HG02678 (cell line): ENCODE measurements around the gene FGF12.
"Not testable (repeated sequence)": the region's sequence is repeated elsewhere in the genome, so short reads cannot be mapped to it uniquely, and the experiment has no call there.

ENCODE experiments used
- ATAC-seq: cut with Tn5 transposase; IDR thresholded peaks from one replicate; pipeline ENCODE4 v1.9.1; 2021; ENCODE audit warnings: mild to moderate bottlenecking, moderate library complexity; ENCODE audit not compliant: unreplicated experiment

Gene FGF12

GRCh38 chr3:192607798-192608197, 119.5 kb downstream of the FGF12 start:
- no peak for ATAC-seq

- ATAC-seq: no peak
Observed at GRCh38 chr3:192597913-192598312, 129.4 kb downstream of the FGF12 start.

- no peak for ATAC-seq
Observed at GRCh38 chr3:192597506-192597905, 129.8 kb downstream of the FGF12 start.

- no peak for ATAC-seq
Observed at GRCh38 chr3:192578729-192579128, 148.6 kb downstream of the FGF12 start.

GRCh38 chr3:192577811-192578210, 149.5 kb downstream of the FGF12 start:
- ATAC-seq: no peak

- ATAC-seq: no peak
Observed at GRCh38 chr3:192577271-192577670, 150.1 kb downstream of the FGF12 start.

- ATAC-seq: not testable (repeated sequence)
Observed at GRCh38 chr3:192576704-192577103, 150.6 kb downstream of the FGF12 start.

- ATAC-seq: no peak
Observed at GRCh38 chr3:192575879-192576506, 151.3 kb downstream of the FGF12 start.

GRCh38 chr3:192573240-192573639, 154.1 kb downstream of the FGF12 start:
- ATAC-seq: no peak

- no peak for ATAC-seq
Observed at GRCh38 chr3:192570821-192571791, 156.2 kb downstream of the FGF12 start.

- ATAC-seq: no peak
Observed at GRCh38 chr3:192570315-192570714, 157.0 kb downstream of the FGF12 start.

- ATAC-seq: peak; percentile 79
Observed at GRCh38 chr3:192566706-192567290, 160.5 kb downstream of the FGF12 start.

GRCh38 chr3:192564611-192565010, 162.7 kb downstream of the FGF12 start:
- ATAC-seq: no peak

- ATAC-seq: no peak
Observed at GRCh38 chr3:192563417-192563816, 163.9 kb downstream of the FGF12 start.

GRCh38 chr3:192553707-192554106, 173.6 kb downstream of the FGF12 start:
- no peak for ATAC-seq

GRCh38 chr3:192550356-192550755, 177.0 kb downstream of the FGF12 start:
- ATAC-seq: no peak

GRCh38 chr3:192545333-192545732, 182.0 kb downstream of the FGF12 start:
- ATAC-seq: no peak

GRCh38 chr3:192543163-192543562, 184.2 kb downstream of the FGF12 start:
- no peak for ATAC-seq

- ATAC-seq: no peak
Observed at GRCh38 chr3:192516820-192517219, 210.5 kb downstream of the FGF12 start.

- ATAC-seq: no peak
Observed at GRCh38 chr3:192515664-192516045, 211.7 kb downstream of the FGF12 start.

GRCh38 chr3:192514754-192515663, 212.3 kb downstream of the FGF12 start:
- ATAC-seq: no peak
